DND-41 (cell line): ENCODE measurements around the gene TSHZ2.
"Not testable (repeated sequence)": the region's sequence is repeated elsewhere in the genome, so short reads cannot be mapped to it uniquely, and the experiment has no call there.

Experiments used
- CTCF ChIP-seq: IDR thresholded peaks from 2 replicates; pipeline ENCODE4 v1.5.1; 2012; ENCODE audit warnings: borderline replicate concordance, low read length, moderate library complexity, mild to moderate bottlenecking; ENCODE audit not compliant: poor library complexity, severe bottlenecking; ENCODE audit errors: extremely low read depth
- EZH2 ChIP-seq: IDR thresholded peaks from 3 replicates; pipeline ENCODE4 v1.6.1; 2012; ENCODE audit warnings: borderline replicate concordance, low read depth, mild to moderate bottlenecking, moderate library complexity, low read length, inconsistent platforms; ENCODE audit not compliant: severe bottlenecking

GRCh38 chr20:53323460-53323859 lies 351.3 kb downstream of the TSHZ2 start:
- TF ChIP-seq CTCF, EZH2: not testable (repeated sequence)
